HEK293T (cell line): ENCODE measurements around the gene NINJ2.

Experiments used
- BHLHE40 ChIP-seq: fragments of 450-650 bp; IDR thresholded peaks from 2 replicates; pipeline ENCODE4 v1.6.1; 2016; ENCODE audit warnings: mild to moderate bottlenecking, moderate library complexity, borderline replicate concordance
- ELF4 ChIP-seq: fragments of 450-650 bp; IDR thresholded peaks from 2 replicates; pipeline ENCODE4 v1.6.1; 2017; ENCODE audit warnings: antibody characterized with exemption
- FOXA1 ChIP-seq: fragments of 450-650 bp; IDR thresholded peaks from 2 replicates; pipeline ENCODE4 v1.6.1; 2016; ENCODE audit warnings: mild to moderate bottlenecking
- FOXK2 ChIP-seq: fragments of 450-650 bp; IDR thresholded peaks from 2 replicates; pipeline ENCODE4 v1.6.1; 2016; ENCODE audit warnings: mild to moderate bottlenecking
- FOXM1 ChIP-seq: fragments of 450-650 bp; IDR thresholded peaks from 2 replicates; pipeline ENCODE4 v1.6.1; 2017; ENCODE audit warnings: mild to moderate bottlenecking, borderline replicate concordance
- L3MBTL2 ChIP-seq: fragments of 450-650 bp; conservative IDR thresholded peaks from 2 replicates; pipeline ENCODE4 v1.6.1; 2016; ENCODE audit warnings: mild to moderate bottlenecking
- LEF1 ChIP-seq: fragments of 450-650 bp; IDR thresholded peaks from 2 replicates; pipeline ENCODE4 v1.6.1; 2017; ENCODE audit warnings: mild to moderate bottlenecking, borderline replicate concordance
- SP1 ChIP-seq: fragments of 450-650 bp; IDR thresholded peaks from 2 replicates; pipeline ENCODE4 v1.6.1; 2017
- SUZ12 ChIP-seq: fragments of 450-650 bp; IDR thresholded peaks from 2 replicates; pipeline ENCODE4 v1.6.1; 2016; ENCODE audit warnings: mild to moderate bottlenecking
- TARDBP ChIP-seq: fragments of 450-650 bp; IDR thresholded peaks from 2 replicates; pipeline ENCODE4 v1.6.1; 2016
- ZNF384 ChIP-seq: fragments of 450-650 bp; IDR thresholded peaks from 2 replicates; pipeline ENCODE4 v1.6.1; 2016
- TF ChIP-seq, protein P1 (sequence below): fragments of 450-650 bp; IDR thresholded peaks from 2 replicates; pipeline ENCODE4 v1.6.1; 2016

DNA sequence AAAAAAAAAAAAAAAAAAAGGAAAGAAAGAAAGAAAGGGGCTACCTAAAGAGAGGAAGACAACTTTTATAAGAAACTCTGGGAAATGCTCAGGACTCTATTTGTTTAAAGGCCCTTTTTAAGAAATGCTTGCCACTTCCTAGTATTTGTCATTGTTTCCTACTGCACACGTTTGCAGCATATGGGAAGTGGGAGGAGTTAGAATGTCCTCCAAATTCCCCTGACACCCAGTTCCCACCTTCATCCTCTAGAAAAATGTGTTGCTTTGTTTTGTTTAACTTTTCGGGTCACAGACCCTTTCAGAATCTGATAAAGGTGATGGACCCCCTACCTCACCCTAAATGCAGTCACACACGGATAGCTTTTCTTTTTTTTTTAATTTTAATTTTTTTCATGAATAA lies 40.8 kb downstream of the NINJ2 start:
- TF ChIP-seq ELF4, result no peak
- TF ChIP-seq, protein P1, sequence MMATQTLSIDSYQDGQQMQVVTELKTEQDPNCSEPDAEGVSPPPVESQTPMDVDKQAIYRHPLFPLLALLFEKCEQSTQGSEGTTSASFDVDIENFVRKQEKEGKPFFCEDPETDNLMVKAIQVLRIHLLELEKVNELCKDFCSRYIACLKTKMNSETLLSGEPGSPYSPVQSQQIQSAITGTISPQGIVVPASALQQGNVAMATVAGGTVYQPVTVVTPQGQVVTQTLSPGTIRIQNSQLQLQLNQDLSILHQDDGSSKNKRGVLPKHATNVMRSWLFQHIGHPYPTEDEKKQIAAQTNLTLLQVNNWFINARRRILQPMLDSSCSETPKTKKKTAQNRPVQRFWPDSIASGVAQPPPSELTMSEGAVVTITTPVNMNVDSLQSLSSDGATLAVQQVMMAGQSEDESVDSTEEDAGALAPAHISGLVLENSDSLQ, result no peak
- TF ChIP-seq SP1, result no peak
- no peak for TF ChIP-seq FOXK2
- no peak for TF ChIP-seq TARDBP
- TF ChIP-seq LEF1, result no peak
- no peak for TF ChIP-seq BHLHE40
- TF ChIP-seq FOXA1, result no peak
- no peak for TF ChIP-seq ZNF384
- TF ChIP-seq L3MBTL2, result no peak
- no peak for TF ChIP-seq FOXM1
- TF ChIP-seq SUZ12, result no peak
